Muscle layer of colon (tissue), 2 donors: Measurements from ENCODE around the gene TIA1.

ENCODE experiments used
- H3K27ac ChIP-seq: one replicate; pipeline ENCODE4 v1.7.0; 2013; ENCODE audit warnings: low read depth, mild to moderate bottlenecking, low read length, moderate library complexity
- H3K27me3 ChIP-seq, 2 donors: one replicate each; pipeline ENCODE4 v1.7.0; 2013; ENCODE audit warnings: low read length in 2 of 2, mild to moderate bottlenecking in 2 of 2; ENCODE audit not compliant: insufficient read depth in 2 of 2, control insufficient read depth in 1 of 2
- H3K36me3 ChIP-seq: one replicate; pipeline ENCODE4 v1.7.0; 2013; ENCODE audit warnings: mild to moderate bottlenecking, low read length; ENCODE audit not compliant: insufficient read depth
- H3K4me1 ChIP-seq: one replicate; pipeline ENCODE4 v1.7.0; 2013; ENCODE audit warnings: mild to moderate bottlenecking, low read length; ENCODE audit not compliant: insufficient read depth
- H3K4me3 ChIP-seq, 2 donors: one replicate each; pipeline ENCODE4 v1.7.0; 2013; ENCODE audit warnings: low read length in 2 of 2, low read depth in 1 of 2, mild to moderate bottlenecking in 1 of 2, moderate library complexity in 1 of 2
- H3K9ac ChIP-seq: one replicate; pipeline ENCODE4 v1.7.0; 2013; ENCODE audit warnings: low read length
- H3K9me3 ChIP-seq: one replicate; pipeline ENCODE4 v1.7.0; 2013; ENCODE audit warnings: mild to moderate bottlenecking, low read length
- donor health status: abdominal sarcoma.
- donor health status: Adenocarcinoma of cecum.

Gene TIA1

GRCh38 chr2:70214365-70214764 lies 34.1 kb downstream of the TIA1 start:
- Histone ChIP-seq H3K9me3 (no peaks in the 10 kb centered on the region), H3K27ac (no peak overlapping the region), H3K27me3 (no peaks in the 10 kb centered on the region), H3K4me1 (no peaks in the 10 kb centered on the region), H3K36me3 (peaks cover 35% of the 10 kb centered on the region), H3K4me3 (no peak overlapping the region), H3K9ac (no peak overlapping the region)

- Histone ChIP-seq H3K4me1 (no peaks in the 10 kb centered on the region), H3K27ac (no peak overlapping the region), H3K27me3 (no peaks in the 10 kb centered on the region), H3K9me3 (no peaks in the 10 kb centered on the region), H3K36me3 (peaks cover 26% of the 10 kb centered on the region), H3K4me3 (no peak overlapping the region), H3K9ac (no peak overlapping the region)
These were observed 36.0 kb downstream of the TIA1 start for GRCh38 chr2:70212298-70212932.

- no peak overlapping the region for H3K27ac ChIP-seq
- H3K27me3 ChIP-seq: no peaks in the 10 kb centered on the region
- H3K4me1 ChIP-seq: no peaks in the 10 kb centered on the region
- H3K4me3 ChIP-seq: no peak overlapping the region
- H3K9ac ChIP-seq: no peak overlapping the region
- no peaks in the 10 kb centered on the region for H3K9me3 ChIP-seq
- H3K36me3 ChIP-seq: peaks cover 26% of the 10 kb centered on the region
These were observed 36.8 kb downstream of the TIA1 start for GRCh38 chr2:70211595-70211994.

DNA sequence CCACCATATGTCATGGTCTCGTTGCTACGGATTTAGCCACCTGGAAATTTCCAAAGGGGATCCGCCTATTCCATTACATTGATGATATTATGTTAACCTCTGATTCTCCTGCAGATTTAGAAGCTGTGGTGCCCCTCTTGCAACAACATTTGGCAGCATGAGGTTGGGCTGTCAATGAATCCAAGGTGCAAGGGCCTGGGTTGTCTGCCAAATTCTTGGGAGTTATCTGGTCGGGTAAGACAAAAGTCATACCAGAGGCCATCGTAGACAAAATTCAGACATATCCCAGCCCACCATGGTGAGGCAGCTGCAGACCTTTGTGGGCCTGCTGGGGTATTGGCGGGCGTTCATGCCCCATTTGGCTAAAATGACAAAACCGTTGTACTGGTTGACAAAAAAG lies 44.0 kb downstream of the TIA1 start:
- Histone ChIP-seq H3K9me3 (no peaks in the 10 kb centered on the region), H3K27me3 (no peaks in the 10 kb centered on the region), H3K4me3 (no peak overlapping the region), H3K9ac (no peak overlapping the region), H3K4me1 (no peaks in the 10 kb centered on the region), H3K36me3 (no peaks in the 10 kb centered on the region), H3K27ac (no peak overlapping the region)

GRCh38 chr2:70203086-70203485 lies 45.3 kb downstream of the TIA1 start:
- no peaks in the 10 kb centered on the region for H3K36me3 ChIP-seq
- H3K4me1 ChIP-seq: no peaks in the 10 kb centered on the region
- no peaks in the 10 kb centered on the region for H3K27me3 ChIP-seq
- no peak overlapping the region for H3K9ac ChIP-seq
- no peak overlapping the region for H3K27ac ChIP-seq
- no peaks in the 10 kb centered on the region for H3K9me3 ChIP-seq
- no peak overlapping the region for H3K4me3 ChIP-seq

- Histone ChIP-seq H3K9me3 (no peaks in the 10 kb centered on the region), H3K9ac (no peak overlapping the region), H3K4me1 (no peaks in the 10 kb centered on the region), H3K27ac (no peak overlapping the region), H3K36me3 (no peaks in the 10 kb centered on the region), H3K4me3 (no peak overlapping the region), H3K27me3 (no peaks in the 10 kb centered on the region)
These were observed 46.1 kb downstream of the TIA1 start for GRCh38 chr2:70202236-70202806.

- no peak overlapping the region for H3K27ac ChIP-seq
- no peak overlapping the region for H3K4me3 ChIP-seq
- H3K9me3 ChIP-seq: no peaks in the 10 kb centered on the region
These were observed 46.6 kb downstream of the TIA1 start for GRCh38 chr2:70201831-70202230.

DNA sequence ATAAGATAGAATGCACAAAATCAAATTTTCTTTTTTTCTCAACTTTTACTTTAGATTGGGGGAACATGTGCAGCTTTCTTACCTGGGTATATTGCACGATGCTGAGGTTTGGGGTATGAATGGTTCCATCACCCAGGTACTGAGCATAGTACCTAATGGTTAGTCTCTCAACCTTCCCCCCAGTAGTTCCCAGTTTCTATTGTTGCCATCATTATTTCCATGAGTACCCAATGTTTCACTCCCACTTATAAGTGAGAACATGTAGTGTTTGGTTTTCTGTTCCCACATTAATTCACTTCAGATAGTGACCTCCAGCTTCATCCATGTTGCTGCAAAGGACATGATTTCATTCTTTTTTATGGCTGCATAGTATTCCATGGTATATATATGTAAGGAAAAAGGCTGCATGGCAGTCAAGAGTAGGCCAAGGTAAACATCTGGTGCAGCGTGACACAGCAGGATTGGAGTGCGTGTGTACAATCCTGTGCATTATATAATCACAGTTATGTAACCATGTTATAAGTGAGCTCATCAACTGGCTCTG lies 47.1 kb downstream of the TIA1 start:
- Histone ChIP-seq H3K36me3 (no peaks in the 10 kb centered on the region), H3K4me3 (no peak overlapping the region), H3K9me3 (no peaks in the 10 kb centered on the region), H3K9ac (no peak overlapping the region), H3K4me1 (no peaks in the 10 kb centered on the region), H3K27me3 (no peaks in the 10 kb centered on the region), H3K27ac (no peak overlapping the region)

More at GRCh38 chr2:70201831-70202230, 46.6 kb downstream of the TIA1 start:
- no peak overlapping the region for H3K9ac ChIP-seq
- no peaks in the 10 kb centered on the region for H3K4me1 ChIP-seq
- no peaks in the 10 kb centered on the region for H3K36me3 ChIP-seq
- H3K27me3 ChIP-seq: no peaks in the 10 kb centered on the region

GRCh38 chr2:70199320-70199864 lies 49.0 kb downstream of the TIA1 start:
- H3K36me3 ChIP-seq: no peaks in the 10 kb centered on the region
- no peak overlapping the region for H3K9ac ChIP-seq
- no peak overlapping the region for H3K27ac ChIP-seq
- H3K4me1 ChIP-seq: no peaks in the 10 kb centered on the region
- H3K9me3 ChIP-seq: no peaks in the 10 kb centered on the region
- no peak overlapping the region for H3K4me3 ChIP-seq
- H3K27me3 ChIP-seq: no peaks in the 10 kb centered on the region

- Histone ChIP-seq H3K27ac (no peak overlapping the region), H3K9me3 (no peaks in the 10 kb centered on the region), H3K4me3 (no peak overlapping the region), H3K27me3 (no peaks in the 10 kb centered on the region), H3K36me3 (no peaks in the 10 kb centered on the region), H3K9ac (no peak overlapping the region), H3K4me1 (no peaks in the 10 kb centered on the region)
These were observed 55.9 kb downstream of the TIA1 start for GRCh38 chr2:70192516-70192915.

DNA sequence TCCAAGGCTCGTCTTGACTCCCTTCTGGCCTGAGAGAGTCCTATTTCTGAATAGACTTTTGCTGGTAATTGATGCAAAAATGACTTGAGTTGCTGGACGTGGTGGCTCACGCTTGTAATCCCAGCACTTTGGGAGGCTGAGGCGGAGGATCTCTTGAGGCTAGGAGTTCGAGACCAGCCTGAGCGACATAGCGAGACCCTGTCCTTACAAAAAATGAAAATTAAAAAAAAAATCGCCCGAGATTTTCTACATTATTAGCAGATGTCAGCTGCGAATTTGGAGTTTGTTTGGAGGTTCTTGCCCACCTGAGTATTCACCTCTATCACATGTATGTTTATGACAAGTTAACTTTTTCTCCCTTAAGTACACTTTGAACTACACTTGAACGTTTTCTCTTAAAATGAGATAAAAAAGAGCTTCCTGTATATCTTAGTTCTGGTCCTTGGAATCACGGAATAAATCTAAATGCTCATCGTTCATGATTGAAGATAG lies 57.1 kb downstream of the TIA1 start:
- Histone ChIP-seq H3K36me3 (no peaks in the 10 kb centered on the region), H3K4me1 (no peaks in the 10 kb centered on the region), H3K9me3 (no peaks in the 10 kb centered on the region), H3K9ac (peak overlapping the region; percentile 57), H3K27me3 (no peaks in the 10 kb centered on the region), H3K27ac (peak overlapping the region; percentile 91), H3K4me3 (peak overlapping the region; percentile 51 to 71)
